HG03442 (cell line): Measurements from ENCODE around the gene WNT7B.

ENCODE experiments used
- ATAC-seq: cut with Tn5 transposase; IDR thresholded peaks from one replicate; pipeline ENCODE4 v1.9.1; 2021; ENCODE audit warnings: mild to moderate bottlenecking, moderate library complexity; ENCODE audit not compliant: unreplicated experiment

Gene WNT7B

DNA sequence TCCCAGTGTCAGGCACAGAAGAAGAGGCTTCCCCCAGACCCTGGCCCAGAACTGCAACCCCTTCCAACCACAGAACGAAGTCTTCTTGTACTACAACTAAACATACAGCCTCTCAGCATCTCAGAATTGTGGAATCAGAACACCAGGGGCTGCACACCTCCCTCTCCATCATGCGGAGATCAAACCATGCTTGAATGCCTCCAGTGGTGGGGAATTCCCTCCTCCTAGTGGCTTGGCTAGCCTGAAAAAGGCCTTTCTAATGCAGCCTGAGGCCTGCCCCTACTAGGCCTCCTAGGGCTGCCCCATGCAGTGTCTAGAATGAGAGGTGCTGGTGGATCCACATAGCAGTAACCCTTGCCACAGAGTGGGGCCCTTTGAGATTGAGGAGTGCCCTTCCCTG lies 62.7 kb downstream of the WNT7B start:
- ATAC-seq = no peak

GRCh38 chr22:45912910-45913309 lies 64.1 kb downstream of the WNT7B start:
- no peak for ATAC-seq

GRCh38 chr22:45911601-45912271 lies 65.2 kb downstream of the WNT7B start:
- ATAC-seq = no peak

DNA sequence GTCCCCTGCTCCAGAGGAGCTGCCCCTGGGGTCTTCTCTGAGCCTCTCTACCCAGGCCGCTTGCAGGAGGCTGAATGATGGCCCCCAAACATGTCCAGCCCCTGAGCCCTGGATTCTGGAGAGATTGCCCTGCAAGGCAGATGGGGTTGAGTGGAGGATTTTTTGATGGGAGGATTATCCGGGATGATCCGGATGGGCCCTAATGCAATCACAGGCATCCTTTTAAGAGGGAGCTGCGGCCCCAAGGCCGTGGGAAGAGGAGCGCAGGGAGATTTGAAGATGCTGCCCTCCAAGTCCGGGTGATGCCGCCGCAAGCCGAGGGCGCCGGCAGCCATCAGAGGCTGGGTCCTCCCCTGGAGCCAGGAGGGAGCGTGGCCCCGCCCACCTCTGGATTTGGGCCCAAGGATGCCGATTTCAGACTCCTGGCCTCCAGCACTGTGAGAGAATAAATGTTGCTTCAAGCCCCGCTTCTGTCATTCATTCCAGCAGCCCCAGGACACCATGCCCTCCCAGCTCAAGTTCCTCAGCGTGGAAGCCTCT lies 66.0 kb downstream of the WNT7B start:
- no peak for ATAC-seq

DNA sequence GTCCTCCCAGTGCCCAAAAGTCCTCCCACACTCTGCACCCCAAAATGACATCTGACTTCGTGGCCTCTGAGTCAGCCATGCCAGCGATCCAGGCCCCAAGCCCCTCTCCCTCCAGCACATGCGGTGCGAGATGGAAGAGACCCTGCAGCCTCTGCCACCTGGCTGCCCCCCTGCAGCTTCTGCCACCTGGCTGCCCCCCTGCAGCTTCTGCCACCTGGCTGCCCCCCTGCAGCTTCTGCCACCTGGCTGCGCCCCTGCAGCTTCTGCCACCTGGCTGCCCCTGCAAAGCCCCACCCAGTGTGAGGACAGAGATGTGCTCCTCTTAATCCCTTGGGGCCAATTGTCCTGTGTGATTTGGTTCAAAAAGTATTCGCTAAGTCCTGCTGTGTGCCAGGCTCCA lies 68.0 kb downstream of the WNT7B start:
- no peak for ATAC-seq

DNA sequence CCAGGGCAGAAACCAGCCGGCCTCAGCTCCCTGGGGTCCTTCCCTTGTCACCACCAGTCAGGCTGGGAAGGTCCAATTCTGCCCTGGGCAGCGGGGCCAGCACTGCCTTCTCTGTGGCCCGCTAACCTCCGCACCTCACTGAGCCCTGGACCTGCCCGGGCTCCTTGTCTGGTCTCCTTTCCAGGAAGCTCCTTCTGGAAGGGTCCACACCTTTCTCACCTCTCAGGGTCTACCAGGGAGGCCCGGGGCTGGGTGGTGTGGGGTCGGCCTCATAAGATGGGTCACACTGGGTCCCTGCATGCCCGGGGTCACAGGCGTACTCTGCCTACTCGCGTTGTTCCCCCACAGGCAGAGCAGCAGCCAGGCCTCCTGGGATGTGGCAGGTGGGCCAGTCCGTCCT lies 69.0 kb downstream of the WNT7B start:
- ATAC-seq = no peak

- no peak for ATAC-seq
These were observed 69.6 kb downstream of the WNT7B start for GRCh38 chr22:45907378-45907777.

DNA sequence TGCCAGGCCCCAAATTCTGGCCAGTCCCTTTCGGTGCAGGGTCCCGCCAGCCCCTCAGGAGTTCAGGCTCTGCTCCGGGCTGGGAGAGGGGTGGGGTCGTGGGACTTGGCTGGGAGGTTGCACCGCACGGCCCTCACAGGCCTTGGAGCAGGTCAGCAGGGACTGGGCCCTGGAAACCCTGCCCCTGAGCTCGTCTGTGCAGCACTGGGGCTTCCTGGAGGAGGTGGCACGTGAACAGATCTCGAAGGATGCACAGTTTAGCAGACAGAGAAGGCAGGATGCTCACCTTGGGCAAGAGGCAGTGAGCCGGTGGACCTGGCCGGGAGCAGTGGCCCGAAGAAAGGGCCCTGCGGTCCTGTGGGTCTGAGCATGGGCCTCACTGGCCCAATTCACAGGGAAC lies 70.0 kb downstream of the WNT7B start:
- no peak for ATAC-seq

GRCh38 chr22:45905924-45906865 lies 70.8 kb downstream of the WNT7B start:
- ATAC-seq = no peak

DNA sequence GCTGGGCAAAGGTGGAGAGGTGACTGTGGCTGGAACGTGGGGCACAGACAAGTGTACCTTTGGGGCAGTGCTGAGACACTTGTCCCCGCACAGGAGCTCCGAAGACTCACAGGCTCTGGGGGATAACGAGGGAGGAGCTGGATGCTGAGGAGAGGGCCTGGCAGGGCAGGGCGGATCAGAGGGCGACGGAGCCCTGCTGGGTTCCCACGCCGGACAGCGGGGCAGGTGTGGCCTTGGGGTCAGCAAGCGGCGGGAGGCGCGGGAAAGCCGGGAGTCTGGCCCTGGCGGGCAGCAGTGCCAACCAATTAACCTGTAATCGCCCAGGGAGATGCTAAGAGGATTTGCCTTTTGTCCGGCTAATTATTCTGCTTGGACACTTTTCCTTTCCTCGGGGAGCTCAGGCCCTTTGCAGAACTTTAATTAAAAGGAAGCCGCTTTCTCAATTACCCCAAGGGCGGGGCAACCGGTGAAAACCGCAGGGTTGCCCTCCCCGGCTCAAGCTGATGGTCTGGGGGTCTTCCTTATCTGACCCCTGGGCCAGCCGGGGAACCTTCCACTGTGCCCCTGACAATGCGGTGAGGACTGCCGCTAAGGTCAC lies 71.5 kb downstream of the WNT7B start:
- no peak for ATAC-seq

- ATAC-seq = no peak
These were observed 72.7 kb downstream of the WNT7B start for GRCh38 chr22:45904236-45904635.

DNA sequence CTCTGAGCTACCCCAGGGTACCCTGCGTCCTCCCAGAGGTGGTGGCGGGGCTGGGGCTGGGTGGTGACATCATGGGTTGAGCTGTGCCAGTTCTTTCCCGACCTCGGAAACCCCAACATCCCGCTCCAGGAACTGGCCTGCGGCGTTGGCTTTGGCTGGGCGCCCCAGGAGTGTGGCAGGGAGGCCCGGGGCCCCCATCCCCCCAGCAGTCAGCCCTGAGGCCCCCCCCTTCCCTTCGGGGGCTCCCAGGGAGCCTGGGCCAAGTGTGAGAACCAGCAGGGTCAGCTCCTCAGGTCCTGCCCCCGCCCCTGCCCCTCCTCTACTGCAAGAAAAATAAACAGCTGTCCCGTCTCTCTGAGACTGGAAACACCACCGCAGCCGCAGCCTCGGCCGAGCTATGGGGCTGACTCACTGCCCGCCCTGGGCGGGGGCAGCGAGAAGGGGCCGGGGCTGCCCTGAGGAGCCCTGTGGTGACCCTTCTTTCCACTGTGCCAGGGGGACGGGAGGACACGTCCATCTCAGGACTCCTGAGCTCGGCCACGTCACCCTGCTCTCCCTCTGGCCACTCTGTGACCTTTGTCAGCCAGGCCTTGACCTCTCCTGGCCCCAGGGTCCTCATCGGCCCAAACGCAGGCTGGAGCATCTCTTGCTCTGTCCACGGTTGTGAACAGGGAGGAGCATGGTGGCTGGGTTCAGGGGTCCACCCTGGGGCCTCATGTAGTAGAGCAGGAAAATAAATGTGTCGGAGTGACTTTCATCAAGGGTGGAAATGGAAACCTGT lies 73.4 kb downstream of the WNT7B start:
- ATAC-seq = no peak

DNA sequence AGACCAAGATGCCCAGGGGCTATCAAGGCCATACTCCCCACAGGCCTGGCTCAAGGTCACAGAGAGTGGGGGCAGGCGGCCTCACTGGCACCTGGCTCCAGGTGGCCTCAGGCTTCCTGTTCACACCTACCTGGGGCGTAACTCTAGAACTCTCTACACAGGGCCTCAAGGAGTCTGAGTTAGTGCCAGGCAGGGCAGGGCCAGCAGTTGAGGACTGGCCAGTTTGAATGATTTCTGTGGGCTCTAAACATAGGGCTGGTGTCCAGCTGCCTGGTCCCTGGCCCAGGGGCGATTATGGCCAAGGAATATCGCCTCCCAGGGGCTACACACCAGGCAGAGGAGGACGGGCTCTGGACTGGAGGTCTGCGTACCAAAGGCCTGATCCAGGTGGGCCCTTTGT lies 79.2 kb downstream of the WNT7B start:
- no peak for ATAC-seq

DNA sequence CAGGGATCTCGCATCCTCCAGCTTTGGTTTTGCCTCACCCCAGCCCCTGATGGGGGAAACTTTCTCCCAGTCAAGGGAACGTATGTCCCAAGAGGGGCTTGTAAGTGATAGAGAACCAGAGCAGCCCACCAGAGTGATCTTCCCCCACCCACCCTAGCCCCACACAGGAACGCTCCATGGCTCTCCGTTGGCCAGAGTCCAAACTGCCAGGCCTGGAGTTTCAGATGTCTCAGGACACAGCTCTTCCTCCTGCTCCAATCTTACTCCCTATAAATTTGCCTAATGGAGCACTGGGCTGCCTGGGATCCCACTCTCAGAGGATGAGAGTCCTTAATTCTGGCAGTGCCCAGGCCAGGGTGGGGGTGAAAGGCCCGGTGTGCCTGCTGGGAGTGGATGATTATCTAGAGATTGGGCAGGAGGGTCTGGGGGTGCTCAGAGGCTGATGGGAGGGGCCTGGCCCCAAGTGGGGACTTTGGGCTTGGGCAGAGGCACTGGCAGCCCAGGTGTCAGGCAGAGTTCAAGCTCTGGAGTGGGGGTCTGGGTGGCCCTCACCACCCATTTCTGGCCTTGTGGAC lies 79.9 kb downstream of the WNT7B start:
- ATAC-seq = no peak

DNA sequence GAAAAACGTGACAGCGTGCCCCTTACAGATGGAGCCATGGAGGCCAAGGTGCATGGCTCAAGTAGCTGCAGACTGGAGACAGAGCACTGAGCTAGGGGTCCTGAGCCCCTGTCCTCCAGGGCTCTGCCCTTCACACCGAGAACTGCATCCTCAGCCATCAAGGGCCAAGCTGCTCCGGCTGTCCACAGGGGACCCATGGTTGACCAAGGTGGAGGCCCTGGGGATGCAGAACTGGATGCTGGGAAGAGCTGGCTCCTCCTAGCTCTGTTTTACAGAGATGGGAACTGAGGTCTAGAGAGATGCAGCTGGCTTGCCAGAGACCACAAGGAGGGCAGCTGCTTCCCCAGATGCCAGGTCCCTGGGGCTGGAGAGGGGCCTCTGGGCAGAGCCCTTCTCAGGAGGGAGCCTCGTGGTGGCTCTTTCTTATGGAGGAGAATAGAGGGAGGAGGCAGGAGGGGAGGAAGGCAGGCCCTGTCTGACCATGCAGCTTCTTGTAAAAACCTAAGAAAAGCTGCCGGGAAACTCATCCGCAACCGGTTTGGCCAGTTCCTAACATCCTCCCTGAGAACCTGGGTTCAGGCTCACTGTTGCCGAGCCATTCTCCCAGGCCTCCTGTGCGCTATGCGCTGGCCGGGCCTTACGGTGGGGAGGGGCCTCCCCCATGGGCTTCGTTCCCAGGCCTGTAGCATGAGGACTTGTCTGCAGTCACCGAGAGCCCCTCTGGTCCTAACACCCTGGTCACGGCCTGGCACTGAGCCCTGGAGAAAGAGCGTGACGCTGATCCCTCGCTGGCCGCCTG lies 80.6 kb downstream of the WNT7B start:
- no peak for ATAC-seq

GRCh38 chr22:45895436-45896152 lies 81.4 kb downstream of the WNT7B start:
- ATAC-seq = no peak

- ATAC-seq = no peak
These were observed 83.4 kb downstream of the WNT7B start for GRCh38 chr22:45893516-45893915.

GRCh38 chr22:45892681-45893461 lies 84.1 kb downstream of the WNT7B start:
- ATAC-seq = no peak
